ENCODE measurements around the gene CTSG.
A peak's percentile ranks its signal among the peaks of the same experiment; 100 is the strongest.
"Not testable (repeated sequence)": the region's sequence is repeated elsewhere in the genome, so short reads cannot be mapped to it uniquely, and the experiment has no call there.

The CTSG gene

GRCh38 chr14:24578558-24578957 lies 2.5 kb upstream of the CTSG start:
- TF ChIP-seq JUND (IDR thresholded peaks at IDR 0.05; ENCODE audit: low read depth): no peak
- no peak for DNase-seq (ENCODE audit: low read depth in 1 of 2, low spot score in 1 of 2)
- in situ Hi-C loops (cut with HindIII; ENCODE audit: low pct_unique_long_range_greater_than_20kb, low sequenced_read_pairs): no loop called here

GRCh38 chr14:24576771-24577170 lies 721 bp upstream of the CTSG start:
- no peak for DNase-seq (ENCODE audit: low read depth in 1 of 2, low spot score in 1 of 2)
- no peak for TF ChIP-seq JUND (IDR thresholded peaks at IDR 0.05; ENCODE audit: low read depth)
- in situ Hi-C loops (cut with HindIII; ENCODE audit: low pct_unique_long_range_greater_than_20kb, low sequenced_read_pairs): no loop called here

GRCh38 chr14:24574206-24574774 lies 1.8 kb downstream of the CTSG start:
- in situ Hi-C loops (cut with HindIII; ENCODE audit: low pct_unique_long_range_greater_than_20kb, low sequenced_read_pairs): no loop called here
- no peak for DNase-seq (ENCODE audit: low read depth in 1 of 2, low spot score in 1 of 2)
- no peak for TF ChIP-seq JUND (IDR thresholded peaks at IDR 0.05; ENCODE audit: low read depth)

- no peak for TF ChIP-seq JUND (IDR thresholded peaks at IDR 0.05; ENCODE audit: low read depth)
- no peak for DNase-seq (ENCODE audit: low read depth in 1 of 2, low spot score in 1 of 2)
- in situ Hi-C loops (cut with HindIII; ENCODE audit: low pct_unique_long_range_greater_than_20kb, low sequenced_read_pairs): no loop called here
These were observed 9.7 kb downstream of the CTSG start for GRCh38 chr14:24566318-24566717.

- in situ Hi-C loops (cut with HindIII; ENCODE audit: low pct_unique_long_range_greater_than_20kb, low sequenced_read_pairs): no loop called here
- no peak for DNase-seq (ENCODE audit: low read depth in 1 of 2, low spot score in 1 of 2)
- TF ChIP-seq JUND (IDR thresholded peaks at IDR 0.05; ENCODE audit: low read depth): no peak
These were observed 10.3 kb downstream of the CTSG start for GRCh38 chr14:24565766-24566165.

- in situ Hi-C loops (cut with HindIII; ENCODE audit: low pct_unique_long_range_greater_than_20kb, low sequenced_read_pairs): no loop called here
- DNase-seq (ENCODE audit: low read depth in 1 of 2, low spot score in 1 of 2): no peak
- TF ChIP-seq JUND (IDR thresholded peaks at IDR 0.05; ENCODE audit: low read depth): no peak
These were observed 12.5 kb downstream of the CTSG start for GRCh38 chr14:24563505-24563904.

GRCh38 chr14:24556756-24557155 lies 19.3 kb downstream of the CTSG start:
- in situ Hi-C loops (cut with HindIII; ENCODE audit: low pct_unique_long_range_greater_than_20kb, low sequenced_read_pairs): no loop called here
- peak; percentile 13 to 37 for DNase-seq (ENCODE audit: low read depth in 1 of 2, low spot score in 1 of 2)
- no peak for TF ChIP-seq JUND (IDR thresholded peaks at IDR 0.05; ENCODE audit: low read depth)

GRCh38 chr14:24549064-24549463 lies 27.0 kb downstream of the CTSG start:
- DNase-seq (ENCODE audit: low read depth in 1 of 2, low spot score in 1 of 2); in situ Hi-C loops (cut with HindIII; ENCODE audit: low pct_unique_long_range_greater_than_20kb, low sequenced_read_pairs): not testable (repeated sequence)

GRCh38 chr14:24542346-24542936 lies 33.6 kb downstream of the CTSG start:
- no peak for TF ChIP-seq JUND (IDR thresholded peaks at IDR 0.05; ENCODE audit: low read depth)
- DNase-seq (ENCODE audit: low read depth in 1 of 2, low spot score in 1 of 2): no peak
- in situ Hi-C loops (cut with HindIII; ENCODE audit: low pct_unique_long_range_greater_than_20kb, low sequenced_read_pairs): no loop called here

- in situ Hi-C loops (cut with HindIII; ENCODE audit: low pct_unique_long_range_greater_than_20kb, low sequenced_read_pairs): no loop called here
- TF ChIP-seq JUND (IDR thresholded peaks at IDR 0.05; ENCODE audit: low read depth): no peak
These were observed 40.3 kb downstream of the CTSG start for GRCh38 chr14:24535737-24536136.

GRCh38 chr14:24534286-24534685 lies 41.8 kb downstream of the CTSG start:
- no peak for TF ChIP-seq JUND (IDR thresholded peaks at IDR 0.05; ENCODE audit: low read depth)
- in situ Hi-C loops (cut with HindIII; ENCODE audit: low pct_unique_long_range_greater_than_20kb, low sequenced_read_pairs): no loop called here

More at GRCh38 chr14:24535737-24536136, 40.3 kb downstream of the CTSG start:
- DNase-seq (ENCODE audit: low read depth in 1 of 2, low spot score in 1 of 2): no peak

GRCh38 chr14:24525877-24526620 lies 50.0 kb downstream of the CTSG start:
- DNase-seq (ENCODE audit: low read depth in 1 of 2, low spot score in 1 of 2); in situ Hi-C loops (cut with HindIII; ENCODE audit: low pct_unique_long_range_greater_than_20kb, low sequenced_read_pairs): not testable (repeated sequence)

More at GRCh38 chr14:24534286-24534685, 41.8 kb downstream of the CTSG start:
- DNase-seq (ENCODE audit: low read depth in 1 of 2, low spot score in 1 of 2): no peak
